SK-MEL-5 (cell line): Measurements from ENCODE around the gene ZDHHC13. TPM values are rescaled to one million over a fixed set of nuclear protein-coding genes. Genes with fewer than 3 reads are reported as not detected.

Experiments used
- DNase-seq: peaks from one replicate; pipeline ENCODE4 v3.0.0-alpha.2; 2016; ENCODE audit warnings: low read depth, low spot score
- in situ Hi-C: cut with HindIII; loops from 2 replicates; pipeline ENCODE4 v1.10.0; 2016; ENCODE audit warnings: low sequenced_read_pairs, high pct_unique_total_duplicates, low pct_unique_long_range_greater_than_20kb
- polyA plus RNA-seq, 2 experiments: library from polyadenylated mRNA; depleted of rRNA; stranded (reverse); fragments of >200 nt; gene quantifications; 2 replicates each; pipeline ENCODE4 v1.2.3, GENCODE V29; 2015
- total RNA-seq: library from RNA; depleted of rRNA; stranded (reverse); fragments of >200 nt; shearing (Covaris generic); gene quantifications from 2 replicates; pipeline ENCODE4 v1.2.3, GENCODE V29; 2014; rRNA removed

Gene ZDHHC13
- total RNA-seq, result 15.0 and 18.0 TPM in 2 replicates
- 10.5 and 13.0 TPM in 2 replicates for polyA plus RNA-seq (2015; cell fraction: cytosol; rRNA removed)
- 18.4 and 24.1 TPM in 2 replicates for polyA plus RNA-seq (2015; cell fraction: nucleus; rRNA removed)

GRCh38 chr11:19116971-19117759, at the start of gene ZDHHC13:
TSS of gene ZDHHC13 (plus strand) at chr11:19117168. CDS start at chr11:19117250, 82 bp downstream.
- DNase-seq, result peak; percentile 89
- in situ Hi-C loops, result no loop called here

- in situ Hi-C loops, result no loop called here
- peak; percentile 93 for DNase-seq
These were observed 45.7 kb upstream of the ZDHHC13 start for GRCh38 chr11:19071255-19071654.

GRCh38 chr11:19072464-19072863, 44.5 kb upstream of the ZDHHC13 start:
- no peak for DNase-seq
- in situ Hi-C loops, result no loop called here

GRCh38 chr11:19073454-19074415, 43.2 kb upstream of the ZDHHC13 start:
- no peak for DNase-seq
- in situ Hi-C loops, result no loop called here

- no peak for DNase-seq
- in situ Hi-C loops, result no loop called here
These were observed 41.3 kb upstream of the ZDHHC13 start for GRCh38 chr11:19075636-19076035.

- in situ Hi-C loops, result no loop called here
- DNase-seq, result peak; percentile 59
These were observed 40.0 kb upstream of the ZDHHC13 start for GRCh38 chr11:19076744-19077589.

GRCh38 chr11:19077965-19078364, 39.0 kb upstream of the ZDHHC13 start:
- in situ Hi-C loops, result no loop called here
- DNase-seq, result no peak

GRCh38 chr11:19079643-19080440, 37.1 kb upstream of the ZDHHC13 start:
- no peak for DNase-seq
- in situ Hi-C loops, result no loop called here

GRCh38 chr11:19080579-19080993, 36.4 kb upstream of the ZDHHC13 start:
- DNase-seq, result peak; percentile 63
- in situ Hi-C loops, result no loop called here

- DNase-seq, result no peak
- in situ Hi-C loops, result no loop called here
These were observed 33.8 kb upstream of the ZDHHC13 start for GRCh38 chr11:19083166-19083565.

GRCh38 chr11:19084661-19085315, 32.2 kb upstream of the ZDHHC13 start:
- in situ Hi-C loops, result no loop called here
- DNase-seq, result no peak

GRCh38 chr11:19087658-19088057, 29.3 kb upstream of the ZDHHC13 start:
- DNase-seq, result no peak
- in situ Hi-C loops, result no loop called here

- in situ Hi-C loops, result no loop called here
- DNase-seq, result no peak
These were observed 28.2 kb upstream of the ZDHHC13 start for GRCh38 chr11:19088791-19089190.

GRCh38 chr11:19089421-19089820, 27.5 kb upstream of the ZDHHC13 start:
- in situ Hi-C loops, result no loop called here
- DNase-seq, result no peak

GRCh38 chr11:19091366-19091765, 25.6 kb upstream of the ZDHHC13 start:
- in situ Hi-C loops, result no loop called here
- no peak for DNase-seq

GRCh38 chr11:19092342-19092741, 24.6 kb upstream of the ZDHHC13 start:
- in situ Hi-C loops, result no loop called here
- DNase-seq, result no peak
